CD14-positive monocyte (primary cell): ENCODE measurements around the gene CDH23. TPM values are rescaled to one million over a fixed set of nuclear protein-coding genes. Genes with fewer than 3 reads are reported as not detected.

Experiments
- DNase-seq, 3 donors: peaks; one replicate each; pipeline ENCODE4 v3.0.0-alpha.2; 2011 to 2022
- H2AFZ ChIP-seq: 2 replicates; pipeline ENCODE4 v1.6.0; 2012; ENCODE audit warnings: mild to moderate bottlenecking, low read depth, low read length, inconsistent platforms; ENCODE audit not compliant: insufficient read depth, poor library complexity, severe bottlenecking
- H3K27ac ChIP-seq, 2 donors: 1 replicate in 1 of 2; 2 replicates in 1 of 2; pipeline ENCODE4 v1.5.1; 2012 to 2013; ENCODE audit warnings: low read length in 2 of 2, control low read depth in 1 of 2, inconsistent platforms in 1 of 2, low read depth in 1 of 2, mild to moderate bottlenecking in 1 of 2
- H3K27me3 ChIP-seq, 2 donors: one replicate each; pipeline versions ENCODE4 v1.6.0 to v1.6.1; 2011 to 2013; ENCODE audit warnings: low read length in 2 of 2; ENCODE audit not compliant: control insufficient read depth in 2 of 2, insufficient read depth in 2 of 2
- H3K36me3 ChIP-seq, 2 donors: replicated peaks in 1 of 2; 1 replicate in 1 of 2; 2 replicates in 1 of 2; pipeline versions ENCODE4 v1.5.1 to v1.6.1; 2012 to 2013; ENCODE audit warnings: low read length in 2 of 2, control low read depth in 1 of 2, inconsistent platforms in 1 of 2, mild to moderate bottlenecking in 1 of 2; ENCODE audit not compliant: insufficient read depth in 2 of 2, control insufficient read depth in 1 of 2
- H3K4me1 ChIP-seq, 2 donors: 1 replicate in 1 of 2; 2 replicates in 1 of 2; pipeline versions ENCODE4 v1.5.1 to v1.6.1; 2012 to 2013; ENCODE audit warnings: low read length in 2 of 2, control low read depth in 1 of 2, inconsistent platforms in 1 of 2, mild to moderate bottlenecking in 1 of 2, moderate library complexity in 1 of 2; ENCODE audit not compliant: insufficient read depth in 2 of 2, control insufficient read depth in 1 of 2
- H3K4me2 ChIP-seq: replicated peaks from 2 replicates; pipeline ENCODE3; 2012; ENCODE audit warnings: low read length, moderate library complexity, mild to moderate bottlenecking; ENCODE audit not compliant: poor library complexity, severe bottlenecking; ENCODE audit errors: extremely low read depth
- H3K4me3 ChIP-seq, 3 experiments: fragments of 200-600 bp in 1 of 3; sonication (generic) in 1 of 3; replicated peaks in 1 of 3; 1 replicate in 2 of 3; 2 replicates in 1 of 3; pipeline ENCODE4 v1.5.1; 2011 to 2013; ENCODE audit warnings: low read length in 3 of 3, mild to moderate bottlenecking in 3 of 3, control low read depth in 2 of 3, low read depth in 2 of 3, inconsistent platforms in 1 of 3, moderate library complexity in 1 of 3
- H3K79me2 ChIP-seq: 2 replicates; pipeline ENCODE4 v1.6.0; 2012; ENCODE audit warnings: mild to moderate bottlenecking, control low read depth, inconsistent platforms, low read length, moderate library complexity; ENCODE audit not compliant: insufficient read depth
- H3K9ac ChIP-seq: 2 replicates; pipeline ENCODE4 v1.6.0; 2017; ENCODE audit warnings: low read length, mild to moderate bottlenecking; ENCODE audit not compliant: insufficient read depth, poor library complexity, severe bottlenecking
- H3K9me3 ChIP-seq, 2 donors: replicated peaks in 1 of 2; 1 replicate in 1 of 2; 2 replicates in 1 of 2; pipeline versions ENCODE4 v1.5.1 to v1.6.1; 2012 to 2013; ENCODE audit warnings: low read length in 2 of 2, control low read depth in 1 of 2; ENCODE audit not compliant: control insufficient read depth in 1 of 2, insufficient read depth in 1 of 2
- H4K20me1 ChIP-seq: 2 replicates; pipeline ENCODE4 v1.6.0; 2012; ENCODE audit warnings: mild to moderate bottlenecking, low read length, control low read depth, moderate library complexity; ENCODE audit not compliant: insufficient read depth
- H3K27ac Mint-ChIP-seq, 7 donors: one replicate each; pipeline ENCODE4 v1.8.0; 2020; ENCODE audit warnings: mild to moderate bottlenecking in 7 of 7, mixed read lengths in 7 of 7, moderate library complexity in 6 of 7, inconsistent platforms in 2 of 7
- H3K27me3 Mint-ChIP-seq, 3 donors: one replicate each; pipeline ENCODE4 v1.8.0; 2021 to 2022; ENCODE audit warnings: low read depth in 3 of 3, mild to moderate bottlenecking in 3 of 3, mixed read lengths in 3 of 3, moderate library complexity in 3 of 3, inconsistent platforms in 1 of 3
- H3K36me3 Mint-ChIP-seq, 2 donors: one replicate each; pipeline ENCODE4 v1.8.0; 2020; ENCODE audit warnings: mixed read lengths in 2 of 2, inconsistent platforms in 1 of 2, mild to moderate bottlenecking in 1 of 2
- H3K4me1 Mint-ChIP-seq: one replicate; pipeline ENCODE4 v1.8.0; 2020; ENCODE audit warnings: mild to moderate bottlenecking, mixed read lengths
- H3K4me3 Mint-ChIP-seq, 2 donors: one replicate each; pipeline ENCODE4 v1.8.0; 2020; ENCODE audit warnings: mild to moderate bottlenecking in 2 of 2, mixed read lengths in 2 of 2, moderate library complexity in 1 of 2
- H3K9me3 Mint-ChIP-seq, 7 donors: one replicate each; pipeline ENCODE4 v1.8.0; 2020 to 2022; ENCODE audit warnings: mixed read lengths in 7 of 7, mild to moderate bottlenecking in 6 of 7, moderate library complexity in 6 of 7, inconsistent platforms in 2 of 7
- CTCF ChIP-seq: fragments of 200-600 bp; IDR thresholded peaks from one replicate; pipeline ENCODE4 v1.8.0; 2022; ENCODE audit warnings: antibody characterized with exemption, mild to moderate bottlenecking
- WGBS: methylation state at CpG from one replicate; pipeline ENCODE4 v1.1.5; 2013; ENCODE audit warnings: missing lambda C conversion rate; ENCODE audit not compliant: insufficient coverage; 5-methylcytosine and 5-hydroxymethylcytosine counted together
- intact Hi-C, 2 donors: fragments of 100-400 bp; cut with micrococcal nuclease; formaldehyde crosslinking; loops; one replicate each; pipeline versions ENCODE4 v1.15.0 to v1.15.1; 2023
- polyA plus RNA-seq, 3 donors: library from polyadenylated mRNA; depleted of rRNA in 1 of 3; unstranded in 2 of 3; stranded (reverse) in 1 of 3; fragments of 300-500 nt in 2 of 3; fragments of >200 nt in 1 of 3; fragmentation: Illumina TruSeq in 2 of 3; gene quantifications; 1 replicate in 2 of 3; 2 replicates in 1 of 3; pipeline ENCODE4 v1.2.3, GENCODE V29; 2012 to 2021

Gene CDH23
- polyA plus RNA-seq, 3 donors: 8.2 to 36.2 (median 10.5) TPM

- no peak overlapping the region for H3K4me2 ChIP-seq
- peaks cover 5 to 7% of the 10 kb centered on the region in 2 donors for H3K4me1 ChIP-seq
- H3K4me3 ChIP-seq: no peak overlapping the region
- no peak for DNase-seq
- no peak overlapping the region for H3K27ac ChIP-seq
- H3K36me3 ChIP-seq: no peaks in the 10 kb centered on the region
- H3K79me2 ChIP-seq: no peaks in the 10 kb centered on the region
- H4K20me1 ChIP-seq: no peaks in the 10 kb centered on the region
- WGBS: 92% methylated on average over 9 of the region's 12 CpGs
- TF ChIP-seq CTCF: no peak
- peaks cover 2 to 5% (median 4%) of the 10 kb centered on the region in 3 donors for H3K27me3 Mint-ChIP-seq
- no peak overlapping the region for H2AFZ ChIP-seq
- no peaks in the 10 kb centered on the region for H3K27me3 ChIP-seq
- H3K9ac ChIP-seq: no peak overlapping the region
- peaks cover 8% of the 10 kb centered on the region for H3K4me1 Mint-ChIP-seq
- no peak overlapping the region for H3K27ac Mint-ChIP-seq
- H3K36me3 Mint-ChIP-seq: no peaks in the 10 kb centered on the region
- H3K9me3 Mint-ChIP-seq: no peaks in the 10 kb centered on the region
- H3K4me3 Mint-ChIP-seq: no peak overlapping the region
- intact Hi-C loops: no loop called here
- H3K9me3 ChIP-seq: no peaks in the 10 kb centered on the region
These were observed 167.6 kb downstream of the CDH23 start for GRCh38 chr10:71564194-71564820.

DNA sequence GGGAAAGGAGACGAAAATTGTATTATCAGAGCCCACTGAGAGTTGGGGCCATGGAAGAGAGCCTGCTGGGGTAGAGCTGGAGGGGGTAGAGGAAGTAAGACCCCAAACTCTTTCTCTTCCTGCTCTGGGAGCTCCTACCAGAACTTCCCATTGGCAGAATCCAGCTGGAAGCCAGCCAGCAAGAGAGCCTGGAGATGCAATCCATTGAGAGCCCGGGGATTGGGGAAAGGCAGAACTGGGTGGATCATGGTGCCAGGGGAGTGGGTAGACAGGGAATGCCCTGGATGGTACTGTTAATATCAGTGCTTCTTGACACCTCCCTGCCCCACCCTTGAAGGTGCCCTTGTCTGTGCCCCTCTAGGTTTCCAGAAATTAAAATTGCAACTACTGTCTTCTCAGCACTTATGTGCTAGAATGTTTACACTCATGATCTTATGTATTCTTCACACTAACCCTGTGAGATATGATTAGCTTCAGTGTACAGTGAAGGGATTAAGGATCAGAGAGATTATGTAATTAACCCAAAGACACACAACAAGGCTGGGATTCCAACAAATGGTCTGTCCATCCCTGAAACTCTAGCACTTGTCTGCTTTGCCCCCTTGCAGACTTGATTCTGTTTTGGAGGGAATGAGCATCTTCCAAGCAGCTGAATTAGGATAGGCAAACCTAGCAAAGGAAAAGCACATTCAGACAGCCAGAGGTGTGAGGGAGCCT, 168.7 kb downstream of the CDH23 start:
- peaks cover 8% of the 10 kb centered on the region for H3K4me1 Mint-ChIP-seq
- H2AFZ ChIP-seq: no peak overlapping the region
- H3K4me3 ChIP-seq: no peak overlapping the region
- no peak overlapping the region for H3K4me3 Mint-ChIP-seq
- no peaks in the 10 kb centered on the region for H3K79me2 ChIP-seq
- H3K4me1 ChIP-seq: peaks cover 5 to 7% of the 10 kb centered on the region in 2 donors
- no peak overlapping the region for H3K27ac ChIP-seq
- WGBS: 86% methylated on average over 1 of the region's 2 CpGs
- no peak for DNase-seq
- no peak overlapping the region for H3K27ac Mint-ChIP-seq
- no peaks in the 10 kb centered on the region for H3K9me3 ChIP-seq
- H3K27me3 Mint-ChIP-seq: peaks cover under 1 to 5% (median 4%) of the 10 kb centered on the region in 3 donors
- intact Hi-C loops: loop anchor here in 1 of 2 donors (5.0 kb wide), 1 partner anchor 248 kb away; the partner anchor contains the start of gene SLC29A3
- no peak overlapping the region for H3K9ac ChIP-seq
- no peaks in the 10 kb centered on the region for H3K27me3 ChIP-seq
- H3K36me3 ChIP-seq: no peaks in the 10 kb centered on the region
- no peaks in the 10 kb centered on the region for H3K9me3 Mint-ChIP-seq
- no peaks in the 10 kb centered on the region for H4K20me1 ChIP-seq
- no peak overlapping the region for H3K4me2 ChIP-seq
- TF ChIP-seq CTCF: no peak
- H3K36me3 Mint-ChIP-seq: no peaks in the 10 kb centered on the region
